EH (cell line): ENCODE results near the gene FAM107B.

Source experiments
- DNase-seq: peaks from one replicate; pipeline ENCODE4 v3.0.0-alpha.2; 2015; ENCODE audit warnings: low read depth

The FAM107B gene

DNA sequence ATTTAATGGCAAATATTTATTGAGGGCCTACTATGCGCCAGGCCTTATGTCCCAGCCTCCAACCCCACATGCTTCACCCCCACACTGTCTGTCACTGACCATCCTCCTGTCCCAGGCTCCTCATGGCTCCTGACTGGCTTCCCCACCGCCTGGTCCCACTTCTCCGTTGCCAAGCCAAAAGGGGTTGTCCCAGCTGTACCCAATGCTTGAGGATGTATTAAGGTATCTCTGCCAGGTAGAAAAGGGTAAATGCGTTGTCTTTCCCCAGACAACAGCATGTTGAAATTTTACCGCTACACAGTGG lies 275.1 kb downstream of the FAM107B start:
- DNase-seq, result no peak

DNA sequence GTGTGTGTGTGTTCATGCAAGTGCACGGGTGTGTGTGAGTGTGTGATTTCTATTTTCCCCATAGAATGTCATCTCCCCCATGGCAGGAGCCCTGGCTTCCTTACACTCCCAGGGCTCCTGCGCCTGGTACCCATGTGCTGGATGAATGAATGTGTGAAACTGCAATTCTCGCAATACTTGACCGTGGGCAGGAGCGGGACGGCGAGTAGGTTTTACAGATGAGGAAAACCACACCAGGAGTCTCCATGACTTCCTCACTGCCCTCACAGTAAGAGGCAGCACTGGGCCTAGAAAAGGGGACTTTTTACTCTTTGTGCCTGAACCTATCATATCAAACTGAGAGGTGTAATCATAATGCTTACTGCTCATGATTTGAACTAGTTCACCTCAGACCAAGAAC lies 276.4 kb downstream of the FAM107B start:
- no peak for DNase-seq

DNA sequence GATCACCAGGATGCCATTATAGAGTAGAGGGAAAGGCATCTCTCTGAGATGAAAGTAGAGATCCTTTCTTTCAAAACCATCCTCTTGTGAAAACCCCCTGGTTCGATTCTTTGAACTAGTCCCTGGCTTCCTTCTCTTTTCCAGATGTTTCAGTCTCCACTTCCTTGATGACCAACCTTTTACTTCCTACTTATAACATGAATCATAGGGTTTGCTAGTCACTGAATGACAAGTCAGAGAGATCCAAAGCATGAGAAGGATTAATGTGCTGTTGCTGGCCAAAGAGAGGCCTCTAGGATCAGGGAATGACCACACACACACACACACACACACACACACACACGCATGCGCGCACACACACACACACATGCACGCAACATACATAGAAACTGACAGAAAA lies 282.9 kb downstream of the FAM107B start:
- DNase-seq, result peak; percentile 27

DNA sequence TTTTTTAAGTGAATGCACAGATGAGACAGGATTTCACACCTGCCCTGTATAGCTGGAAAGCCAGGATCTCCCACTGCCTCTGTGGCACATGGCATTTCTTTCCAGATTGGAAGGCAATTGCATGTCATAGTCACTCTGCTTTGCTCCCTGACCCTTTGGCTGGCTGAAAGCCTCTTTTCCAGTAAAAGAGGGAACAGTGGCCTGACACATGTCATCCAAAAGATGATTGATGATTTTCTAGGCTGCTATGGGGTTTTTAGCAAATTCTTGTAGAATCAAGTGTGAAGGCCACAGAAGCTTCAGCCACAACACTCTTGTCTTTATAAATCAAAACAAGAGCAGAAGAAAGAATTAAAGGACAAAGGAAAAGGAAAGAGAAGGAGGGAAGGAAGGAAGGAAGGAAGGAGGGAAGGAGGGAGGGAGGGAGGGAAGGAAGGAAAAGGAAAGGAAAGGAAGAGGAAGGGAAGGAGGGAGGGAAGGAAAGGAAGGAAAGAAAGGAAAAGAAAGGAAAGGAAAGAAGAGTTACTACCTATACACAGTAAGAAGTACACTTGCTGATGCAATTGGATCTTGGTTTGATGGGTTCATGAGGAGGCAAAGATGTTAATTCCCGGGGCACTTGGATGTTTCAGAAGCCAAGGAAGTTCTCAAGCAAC lies 285.0 kb downstream of the FAM107B start:
- no peak for DNase-seq

DNA sequence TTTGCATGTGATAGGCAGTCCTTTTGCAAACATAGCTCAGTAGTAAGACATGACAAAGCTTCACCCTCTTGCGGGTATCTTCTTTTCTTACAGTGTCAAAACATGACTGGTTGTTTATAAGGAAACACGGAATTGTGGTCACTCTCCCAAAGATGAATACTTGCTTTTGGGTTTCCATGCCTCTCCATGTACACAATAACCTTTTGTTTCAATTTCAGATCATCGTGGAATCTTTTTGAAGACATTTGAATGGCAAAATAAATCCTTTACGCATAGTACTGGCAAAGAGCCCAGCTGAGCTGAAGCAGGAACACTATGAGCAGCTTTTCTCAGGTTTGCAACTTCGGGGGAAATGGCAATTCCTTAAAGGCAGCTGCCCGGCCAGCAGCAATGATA lies 287.2 kb downstream of the FAM107B start:
- peak; percentile 15 for DNase-seq

DNA sequence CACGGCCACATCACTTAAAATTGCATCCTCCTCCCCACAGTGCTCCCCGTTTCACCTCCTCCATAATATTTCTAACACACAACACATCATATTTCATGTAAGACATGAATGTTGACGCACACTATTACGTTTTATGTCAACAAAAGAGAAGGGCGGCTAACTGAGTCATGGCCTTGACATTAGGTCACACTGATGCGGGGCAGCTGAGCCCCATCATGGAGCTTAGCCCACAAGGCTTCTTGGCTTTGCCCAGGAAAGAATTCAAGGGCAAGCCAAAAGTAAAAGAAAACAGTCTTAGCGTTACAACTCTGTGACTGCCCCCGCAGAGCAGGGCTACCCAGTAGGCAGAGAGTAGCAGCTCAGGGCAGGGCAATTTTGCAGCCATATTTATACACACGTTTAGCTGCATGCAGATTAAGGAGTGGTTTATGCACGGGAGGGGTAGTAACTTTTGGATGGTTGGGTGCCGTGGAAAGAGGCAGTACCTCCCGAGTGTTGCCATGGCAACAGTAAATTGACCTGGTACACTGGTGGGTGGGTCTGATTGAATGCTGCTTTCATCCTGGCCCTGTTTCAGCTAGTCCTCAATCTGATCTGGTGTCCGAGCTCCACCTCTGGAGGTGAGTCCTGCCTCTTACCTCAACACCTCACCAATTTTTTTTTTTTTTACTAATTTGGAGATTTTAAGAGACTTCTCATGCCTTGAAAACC lies 287.8 kb downstream of the FAM107B start:
- DNase-seq, result no peak

DNA sequence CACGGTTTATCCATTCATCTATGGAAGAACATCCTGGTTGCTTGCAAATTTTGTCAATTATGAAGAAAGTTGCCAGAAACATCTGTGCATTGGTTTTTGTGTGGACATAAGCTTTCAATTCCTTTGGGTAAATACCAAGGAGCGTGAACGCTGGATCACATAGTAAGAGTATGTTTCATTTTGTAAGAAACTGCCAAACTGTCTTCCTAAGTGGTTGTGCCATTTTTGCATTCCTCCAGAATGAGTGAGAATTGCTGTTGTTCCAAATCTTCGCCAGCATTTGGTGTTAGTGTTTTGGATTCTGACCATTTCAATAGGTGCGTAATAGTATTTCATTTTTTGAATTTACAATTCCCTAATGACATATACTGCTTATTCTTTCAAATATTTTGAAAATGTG lies 288.7 kb downstream of the FAM107B start:
- DNase-seq, result peak; percentile 25

DNA sequence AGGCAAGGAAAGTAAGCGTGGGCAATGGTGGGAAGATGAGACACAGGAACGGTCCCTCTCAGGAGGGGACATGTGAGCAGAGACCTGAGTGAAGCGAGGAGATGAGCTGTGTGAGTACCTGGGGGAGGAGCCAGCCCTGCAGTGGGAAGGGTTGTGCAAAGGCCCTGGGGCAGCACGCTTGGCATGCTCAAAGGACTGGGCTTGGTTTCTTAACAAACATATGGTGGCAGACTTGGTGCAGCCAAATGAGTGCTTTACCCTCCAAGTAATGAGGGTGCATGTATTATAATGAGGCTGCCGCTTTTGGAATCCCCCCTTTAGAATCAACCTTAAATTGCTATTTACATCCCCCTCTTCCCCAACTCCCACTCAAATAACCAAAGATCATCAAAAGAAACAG lies 291.3 kb downstream of the FAM107B start:
- DNase-seq, result no peak

DNA sequence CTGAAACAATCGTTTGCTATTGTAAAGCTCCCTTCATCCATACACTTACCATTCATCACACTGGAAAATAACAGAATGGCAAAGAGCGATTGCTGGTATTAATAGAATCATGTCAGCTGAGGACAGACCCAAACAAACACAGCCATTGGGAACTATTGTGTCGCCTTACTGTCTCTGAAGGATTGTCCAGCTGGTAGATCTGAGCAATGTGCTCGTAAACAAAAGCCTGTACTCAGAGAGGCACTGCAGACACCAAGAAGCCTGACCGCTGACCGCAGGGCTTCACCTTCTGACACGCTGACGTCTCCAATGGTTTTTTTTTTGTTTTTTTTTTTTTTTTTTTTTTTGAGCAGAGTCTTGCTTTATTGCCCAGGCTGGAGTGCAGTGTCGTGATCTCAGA lies 292.9 kb downstream of the FAM107B start:
- DNase-seq, result peak; percentile 5

DNA sequence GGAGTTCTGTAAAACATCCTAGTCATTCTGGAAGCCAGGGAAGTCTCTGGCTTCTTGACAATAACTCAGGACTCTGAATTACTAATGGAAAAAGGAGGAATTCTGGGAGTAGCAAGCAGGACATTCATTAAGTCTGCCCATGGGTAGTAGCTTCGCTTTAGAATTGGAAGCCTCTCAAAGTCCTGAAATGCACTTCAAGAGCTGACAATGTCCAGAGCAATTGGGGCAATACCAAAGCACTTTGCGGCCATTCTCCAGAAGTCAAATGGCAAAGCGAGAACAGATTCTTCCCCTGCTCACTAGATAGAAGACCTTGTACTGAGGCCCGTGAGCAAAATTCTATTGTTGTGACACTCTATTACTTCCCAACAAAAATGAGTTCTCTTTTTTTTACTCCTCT lies 293.7 kb downstream of the FAM107B start:
- no peak for DNase-seq

DNA sequence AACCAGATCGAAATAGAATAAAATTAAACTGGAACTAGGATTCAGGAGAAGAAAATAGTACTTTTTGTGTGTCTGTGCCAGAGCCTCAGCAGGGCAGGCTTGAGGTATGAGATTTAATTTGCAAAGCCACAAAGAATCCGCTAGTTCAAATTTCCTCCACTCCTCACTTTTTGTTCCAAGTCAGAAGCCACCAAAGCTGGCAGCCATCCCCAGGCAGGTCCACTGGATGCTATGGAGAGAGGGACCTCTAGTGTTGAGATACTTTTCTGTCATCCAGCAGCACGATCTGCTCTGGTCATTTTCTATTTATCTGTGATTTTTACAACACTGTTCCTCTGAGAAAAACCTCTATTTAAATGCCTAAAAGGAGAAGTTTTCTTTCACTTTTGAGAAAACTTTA lies 296.1 kb downstream of the FAM107B start:
- DNase-seq, result peak; percentile 86

DNA sequence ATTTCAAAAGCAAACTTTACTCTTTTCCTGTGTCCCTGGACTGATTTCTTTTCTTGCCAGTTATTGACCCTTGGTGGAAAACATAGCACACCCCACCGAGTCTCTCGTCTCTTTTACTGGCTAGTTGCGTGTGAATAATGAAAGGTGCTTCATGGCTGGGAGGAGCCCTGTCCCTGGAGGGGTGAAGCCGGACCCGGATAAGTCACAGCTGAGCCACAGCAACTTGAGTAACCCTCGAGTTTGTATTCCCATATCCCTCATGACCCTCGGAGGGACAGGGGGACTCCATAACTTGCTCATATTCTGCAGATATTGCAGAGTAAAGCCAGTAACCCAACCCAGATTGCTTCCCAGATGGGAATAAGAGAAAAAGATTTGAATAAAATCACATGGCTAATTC lies 296.5 kb downstream of the FAM107B start:
- no peak for DNase-seq

DNA sequence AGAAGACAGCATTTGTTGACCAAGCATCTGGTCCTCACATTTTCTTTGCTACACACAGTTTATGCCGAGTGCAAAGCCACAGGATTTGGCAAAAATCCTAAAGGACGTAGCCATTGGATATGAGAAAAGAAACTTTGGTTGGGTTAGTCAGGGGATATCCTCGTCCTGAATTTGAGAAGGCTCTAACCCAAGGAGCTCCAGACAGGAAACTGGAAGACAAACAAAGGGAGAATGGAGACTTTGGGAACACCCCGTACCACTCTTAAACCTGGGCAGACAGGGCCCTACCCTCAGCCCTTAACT lies 297.3 kb downstream of the FAM107B start:
- peak; percentile 83 for DNase-seq

DNA sequence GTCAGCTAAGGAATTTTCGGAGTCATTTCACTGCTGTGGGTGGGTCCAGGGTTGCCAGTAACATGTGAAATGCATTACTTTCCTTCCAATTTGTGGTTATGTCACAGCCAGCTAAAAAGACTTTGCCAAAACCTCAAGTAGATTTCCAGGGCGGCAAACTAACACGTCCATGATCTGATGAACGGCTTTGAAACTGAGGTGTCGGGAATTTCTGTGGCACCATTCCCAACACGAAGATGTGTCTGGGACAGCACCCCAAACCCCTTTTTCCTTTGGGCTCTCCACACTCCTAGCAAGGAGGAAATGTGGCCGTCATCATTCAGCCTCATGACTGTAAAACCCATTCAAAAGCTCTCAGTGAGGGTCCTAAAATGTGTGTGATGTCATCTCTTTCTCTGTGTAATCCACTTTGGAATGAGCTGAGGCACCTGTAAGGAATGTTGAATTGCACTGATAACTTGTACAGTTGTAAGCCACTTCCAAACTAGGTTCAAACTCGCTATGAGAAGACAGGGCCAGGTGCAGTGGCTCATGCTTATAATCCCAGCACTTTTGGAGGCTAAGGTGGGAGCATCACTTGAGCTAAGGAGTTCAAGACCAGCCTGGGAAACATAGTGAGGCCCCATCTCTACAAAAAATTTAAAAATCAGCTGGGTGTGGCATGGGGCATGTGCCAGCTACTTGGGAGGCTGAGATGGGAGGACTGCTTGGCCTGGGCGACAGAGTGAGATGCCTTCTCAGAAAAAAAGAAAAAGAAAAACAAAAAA lies 297.9 kb downstream of the FAM107B start:
- DNase-seq, result peak; percentile 78

DNA sequence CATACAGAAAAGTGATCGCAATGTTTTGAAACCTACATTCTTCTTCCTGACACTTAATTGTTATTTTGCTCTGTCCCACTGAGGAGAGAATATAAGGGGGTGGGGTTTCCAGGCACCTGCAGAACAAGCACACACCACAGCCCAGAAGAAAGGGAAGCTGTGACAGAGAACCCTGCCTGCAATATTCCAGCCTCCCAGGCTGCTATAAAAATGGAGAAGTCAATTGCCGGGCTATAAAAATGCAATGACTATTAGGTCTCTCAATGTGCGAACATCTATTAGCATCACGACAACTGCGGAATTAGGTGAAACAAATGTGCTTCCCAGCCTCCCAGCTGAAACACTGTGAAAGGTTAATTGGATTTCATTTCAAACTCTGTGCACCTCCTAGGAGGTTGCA lies 298.7 kb downstream of the FAM107B start:
- DNase-seq, result no peak

DNA sequence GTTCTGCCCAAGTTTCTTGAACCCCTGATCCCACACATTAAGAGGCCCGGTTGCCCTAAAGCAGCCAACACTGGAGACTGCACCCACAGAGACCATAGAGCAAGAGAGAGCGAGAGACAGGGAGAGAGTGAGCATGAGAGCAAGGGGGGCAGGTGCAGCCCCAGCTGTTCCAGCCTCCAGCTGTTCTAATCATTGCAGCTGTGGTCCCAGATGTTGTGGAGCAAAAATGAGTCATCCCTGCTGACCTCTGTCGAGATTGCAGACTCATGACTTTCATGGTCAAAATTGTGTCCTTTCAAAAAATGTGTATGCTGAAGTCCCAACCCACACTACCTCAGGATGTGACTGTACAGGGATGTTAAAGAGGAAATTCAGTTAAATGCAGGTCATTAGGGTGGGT lies 300.0 kb downstream of the FAM107B start:
- DNase-seq, result peak; percentile 11

DNA sequence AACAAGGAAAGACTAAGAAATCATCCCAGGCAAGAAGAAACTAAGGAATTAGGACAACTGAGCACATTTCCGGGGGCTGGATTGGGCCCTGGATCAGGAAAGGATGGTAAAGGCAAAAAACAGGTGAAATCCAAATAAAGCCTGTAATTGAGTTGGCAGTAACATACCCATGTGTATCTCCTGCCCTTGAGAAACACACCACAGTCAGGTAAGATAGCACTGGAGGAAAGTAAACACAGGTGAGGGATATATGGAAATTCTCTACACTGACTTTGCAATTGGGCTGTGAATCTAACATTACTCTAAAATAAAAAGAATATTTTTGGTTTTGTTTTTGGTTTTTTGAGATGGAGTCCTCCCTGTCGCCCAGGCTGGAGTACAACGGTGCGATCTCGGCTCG lies 303.8 kb downstream of the FAM107B start:
- no peak for DNase-seq

DNA sequence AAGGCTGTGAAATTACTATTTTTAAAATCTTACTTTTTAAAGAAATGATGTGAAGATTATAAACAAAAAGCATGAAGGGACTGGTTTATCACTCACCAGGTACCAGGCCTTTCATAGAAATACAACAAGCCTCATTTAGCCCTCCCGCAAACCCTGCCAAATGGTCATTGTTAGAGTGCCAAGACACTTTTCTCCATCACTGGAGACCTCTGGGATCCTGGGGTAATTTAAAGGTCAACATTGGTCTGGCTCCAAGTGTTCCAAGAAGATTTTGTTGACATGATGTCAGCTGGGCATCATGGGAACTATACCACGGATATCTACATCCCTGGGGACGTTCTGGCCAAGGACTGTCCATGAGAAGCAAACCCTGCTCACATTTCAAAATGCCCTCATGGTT lies 306.0 kb downstream of the FAM107B start:
- DNase-seq, result no peak
